IMR-90 (cell line): Measurements from ENCODE around the gene MEGF10. TPM values are rescaled to one million over a fixed set of nuclear protein-coding genes. Genes with fewer than 3 reads are reported as not detected.

ENCODE experiments used
- ATAC-seq: fragments of 200-7000 bp; cut with Tn5 transposase; 2 replicates; pipeline ENCODE4 v1.9.1; 2020; ENCODE audit warnings: low read depth, mild to moderate bottlenecking, moderate library complexity
- BruUV-seq: library from RNA; stranded (reverse); fragments of 400-500 nt; replicated peaks from 2 replicates; lab custom pipeline; 2021; lab: Mats Ljungman, UMichigan
- CTCF ChIA-PET: fragments of 300-600 bp; formaldehyde crosslinking; extraction: SDS; loops from one replicate; lab custom pipeline; 2021; ENCODE audit warnings: antibody characterized with exemption; lab: Yijun Ruan, JAX
- POLR2A ChIA-PET: fragments of 300-600 bp; sonication (Branson Sonifier 250); formaldehyde crosslinking; loops from one replicate; lab custom pipeline; 2022; ENCODE audit warnings: antibody characterized with exemption; ENCODE audit not compliant: unreplicated experiment; lab: Charles Lee
- DNase-seq: peaks from one replicate; pipeline ENCODE4 v3.0.0; 2013
- H2AFZ ChIP-seq: replicated peaks from 2 replicates; pipeline ENCODE3; 2013; ENCODE audit warnings: low read length, mild to moderate bottlenecking; ENCODE audit not compliant: poor library complexity
- H2AK5ac ChIP-seq: 2 replicates; pipeline ENCODE4 v1.6.1; 2013; ENCODE audit warnings: low read depth, low read length, inconsistent platforms
- H2AK9ac ChIP-seq: replicated peaks from 2 replicates; pipeline ENCODE3; 2013; ENCODE audit warnings: mild to moderate bottlenecking, low read depth, low read length, moderate library complexity; ENCODE audit not compliant: poor library complexity
- H2BK120ac ChIP-seq: 2 replicates; pipeline ENCODE4 v1.6.1; 2013; ENCODE audit warnings: low read depth, low read length, inconsistent platforms
- H2BK15ac ChIP-seq: 3 replicates; pipeline ENCODE4 v1.6.1; 2013; ENCODE audit warnings: low read depth, low read length, inconsistent platforms
- H2BK20ac ChIP-seq: 2 replicates; pipeline ENCODE4 v1.6.1; 2013; ENCODE audit warnings: low read depth, mild to moderate bottlenecking, inconsistent platforms, low read length, moderate library complexity
- H2BK5ac ChIP-seq: 2 replicates; pipeline ENCODE4 v1.6.1; 2013; ENCODE audit warnings: mild to moderate bottlenecking, low read depth, low read length, inconsistent platforms; ENCODE audit not compliant: poor library complexity, severe bottlenecking
- H3K14ac ChIP-seq: replicated peaks from 2 replicates; pipeline ENCODE4 v1.6.1; 2013; ENCODE audit warnings: low read depth, low read length, inconsistent platforms
- H3K18ac ChIP-seq: 2 replicates; pipeline ENCODE4 v1.6.1; 2013; ENCODE audit warnings: low read depth, low read length, control low read depth
- H3K23ac ChIP-seq: 2 replicates; pipeline ENCODE4 v1.6.1; 2013; ENCODE audit warnings: low read depth, low read length, inconsistent platforms
- H3K27ac ChIP-seq: 2 replicates; pipeline ENCODE4 v1.5.1; 2013; ENCODE audit warnings: mild to moderate bottlenecking, control low read depth, low read length; ENCODE audit not compliant: insufficient read depth
- H3K27me3 ChIP-seq: 2 replicates; pipeline ENCODE4 v1.6.1; 2013; ENCODE audit warnings: low read length; ENCODE audit not compliant: control insufficient read depth, insufficient read depth
- H3K36me3 ChIP-seq: 2 replicates; pipeline ENCODE4 v1.6.1; 2013; ENCODE audit warnings: low read length, mixed read lengths; ENCODE audit not compliant: control insufficient read depth, insufficient read depth
- H3K4ac ChIP-seq: 2 replicates; pipeline ENCODE4 v1.6.1; 2013; ENCODE audit warnings: low read depth, low read length, inconsistent platforms
- H3K4me1 ChIP-seq: 2 replicates; pipeline ENCODE4 v1.6.1; 2013; ENCODE audit warnings: low read length, mixed read lengths; ENCODE audit not compliant: control insufficient read depth, insufficient read depth
- H3K4me2 ChIP-seq: 2 replicates; pipeline ENCODE4 v1.6.1; 2013; ENCODE audit warnings: low read depth, mild to moderate bottlenecking, control low read depth, low read length, moderate library complexity
- H3K4me3 ChIP-seq: 2 replicates; pipeline ENCODE4 v1.5.1; 2013; ENCODE audit warnings: low read depth, mild to moderate bottlenecking, control low read depth, low read length, moderate library complexity; ENCODE audit not compliant: insufficient read depth
- H3K56ac ChIP-seq: 2 replicates; pipeline ENCODE4 v1.6.1; 2013; ENCODE audit warnings: low read length, inconsistent platforms; ENCODE audit not compliant: insufficient read depth; ENCODE audit errors: extremely low read depth
- H3K79me1 ChIP-seq, 2 experiments: 2 replicates each; pipeline ENCODE4 v1.6.1; 2013; ENCODE audit warnings: low read length in 2 of 2, inconsistent platforms in 1 of 2, low read depth in 1 of 2
- H3K9ac ChIP-seq: 2 replicates; pipeline ENCODE4 v1.6.1; 2013; ENCODE audit warnings: low read depth, low read length, control low read depth
- H3K9me1 ChIP-seq: 2 replicates; pipeline ENCODE4 v1.6.1; 2013; ENCODE audit warnings: low read length, inconsistent platforms; ENCODE audit not compliant: insufficient read depth
- H3K9me3 ChIP-seq: 2 replicates; pipeline ENCODE4 v1.6.1; 2013; ENCODE audit warnings: low read length; ENCODE audit not compliant: control insufficient read depth, insufficient read depth
- H4K20me1 ChIP-seq: 2 replicates; pipeline ENCODE4 v1.6.1; 2013; ENCODE audit warnings: low read length, inconsistent platforms; ENCODE audit not compliant: insufficient read depth
- H4K5ac ChIP-seq: 2 replicates; pipeline ENCODE4 v1.6.1; 2013; ENCODE audit warnings: mild to moderate bottlenecking, low read depth, low read length, control low read depth
- H4K8ac ChIP-seq, 2 experiments: 2 replicates each; pipeline ENCODE4 v1.6.1; 2013; ENCODE audit warnings: low read depth in 2 of 2, low read length in 2 of 2, control low read depth in 1 of 2, inconsistent platforms in 1 of 2
- H4K91ac ChIP-seq: 2 replicates; pipeline ENCODE4 v1.6.1; 2013; ENCODE audit warnings: low read depth, low read length, inconsistent platforms; ENCODE audit not compliant: insufficient read depth
- BHLHE40 ChIP-seq: fragments of 150-350 bp; IDR thresholded peaks from 2 replicates; pipeline ENCODE4 v1.6.1; 2016; ENCODE audit warnings: mild to moderate bottlenecking, low read depth, low read length
- CTCF ChIP-seq: conservative IDR thresholded peaks from 2 replicates; pipeline ENCODE4 v1.5.1; 2012; ENCODE audit warnings: mild to moderate bottlenecking, low read depth, low read length, improper control_type of control experiment
- FOS ChIP-seq: fragments of 150-350 bp; IDR thresholded peaks from 2 replicates; pipeline ENCODE4 v1.6.1; 2016; ENCODE audit warnings: low read depth, low read length
- MAFK ChIP-seq: IDR thresholded peaks from 2 replicates; pipeline ENCODE4 v1.6.1; 2012; ENCODE audit warnings: low read depth, low read length, improper control_type of control experiment
- MAZ ChIP-seq: IDR thresholded peaks from 2 replicates; pipeline ENCODE4 v1.6.1; 2012; ENCODE audit warnings: low read depth, mild to moderate bottlenecking, low read length, improper control_type of control experiment, moderate library complexity, borderline replicate concordance
- MXI1 ChIP-seq: IDR thresholded peaks from 2 replicates; pipeline ENCODE4 v1.6.1; 2012; ENCODE audit warnings: low read depth, mild to moderate bottlenecking, low read length, moderate library complexity, borderline replicate concordance
- NFE2L2 ChIP-seq: fragments of 150-350 bp; IDR thresholded peaks from 2 replicates; pipeline ENCODE4 v1.6.1; 2016; ENCODE audit warnings: low read depth, mild to moderate bottlenecking, low read length
- POLR2A ChIP-seq: IDR thresholded peaks from 2 replicates; pipeline ENCODE4 v1.6.1; 2012; ENCODE audit warnings: mild to moderate bottlenecking, low read depth, low read length
- RAD21 ChIP-seq: IDR thresholded peaks from 2 replicates; pipeline ENCODE4 v1.6.1; 2012; ENCODE audit warnings: low read length, improper control_type of control experiment
- RCOR1 ChIP-seq: IDR thresholded peaks from 2 replicates; pipeline ENCODE4 v1.6.1; 2012; ENCODE audit warnings: mild to moderate bottlenecking, low read length, improper control_type of control experiment; ENCODE audit not compliant: insufficient replicate concordance
- RFX5 ChIP-seq: IDR thresholded peaks from 2 replicates; pipeline ENCODE4 v1.8.0; 2012; ENCODE audit warnings: low read depth, mild to moderate bottlenecking, low read length, moderate library complexity
- USF2 ChIP-seq: fragments of 150-350 bp; IDR thresholded peaks from 2 replicates; pipeline ENCODE4 v1.6.1; 2017; ENCODE audit warnings: mild to moderate bottlenecking, antibody characterized with exemption, low read length, low read depth
- WGBS, 2 experiments: methylation state at CpG; one replicate each; pipeline versions ENCODE4 v1.1.5 to v1.1.7; 2013; ENCODE audit warnings: missing lambda C conversion rate in 2 of 2; ENCODE audit not compliant: insufficient read length in 1 of 2; ENCODE audit errors: extremely low coverage in 2 of 2; 5-methylcytosine and 5-hydroxymethylcytosine counted together
- dilution Hi-C: fragments of 300-500 bp; cut with HindIII; formaldehyde crosslinking; loops from one replicate; pipeline ENCODE4 v1.14.3; 2018; ENCODE audit warnings: low sequenced_read_pairs; ENCODE audit not compliant: unreplicated experiment
- in situ Hi-C: fragments of 300-500 bp; cut with MboI; formaldehyde crosslinking; loops from 3 replicates; pipeline ENCODE4 v1.14.3; 2019; ENCODE audit warnings: low sequenced_read_pairs, inconsistent platforms, mixed read lengths
- intact Hi-C: fragments of 100-400 bp; cut with micrococcal nuclease; formaldehyde crosslinking; loops from 2 replicates; pipeline ENCODE4 v1.10.0; 2022
- polyA plus RNA-seq, 3 experiments: library from polyadenylated mRNA; depleted of rRNA; stranded (reverse); fragments of >200 nt; gene quantifications; 2 replicates each; pipeline ENCODE4 v1.2.3, GENCODE V29; 2012; ENCODE audit warnings: low replicate concordance in 1 of 3
- total RNA-seq: library from RNA; depleted of rRNA; stranded (reverse); fragments of >200 nt; gene quantifications from 2 replicates; pipeline ENCODE4 v1.2.3, GENCODE V29; 2012

Gene MEGF10
- total and polyA plus RNA-seq, 2 of the 4 experiments (the other 2 are of a cell fraction) = not detected

- H2AK5ac ChIP-seq = no peak overlapping the region
- ATAC-seq (no peak), DNase-seq (no peak)
- WGBS, 2 experiments = 71% methylated on average over 1 of the region's 1 CpG; no CpG with 5 or more reads in 1 of the 2 experiments
- no peaks in the 10 kb centered on the region for H3K9me1 ChIP-seq
- no peak overlapping the region for H3K9ac ChIP-seq
- intact Hi-C loops (no loop called here), dilution Hi-C loops (no loop called here), in situ Hi-C loops (loop anchor here (10.0 kb wide), 1 partner anchor 641 kb away; no protein-coding TSS in a partner anchor)
- H4K91ac ChIP-seq = no peak overlapping the region
- ChIA-PET CTCF (interaction anchor here (0.7 to 1.0 kb wide), 2 partner anchors 18 to 479 kb away, joined by 4 to 6 read pairs; no protein-coding TSS in a partner anchor), POLR2A (no interaction called here)
- H3K14ac ChIP-seq = no peak overlapping the region
- H2BK5ac ChIP-seq = no peak overlapping the region
- H2AK9ac ChIP-seq = no peak overlapping the region
- H3K23ac ChIP-seq = no peak overlapping the region
- no peak overlapping the region for H3K27ac ChIP-seq
- H3K36me3 ChIP-seq = no peaks in the 10 kb centered on the region
- H4K8ac ChIP-seq = no peak overlapping the region
- no peak overlapping the region for H2BK15ac ChIP-seq
- H4K20me1 ChIP-seq = no peaks in the 10 kb centered on the region
- no TSS peak for BruUV-seq
- H3K18ac ChIP-seq = no peak overlapping the region
- H3K79me1 ChIP-seq = no peaks in the 10 kb centered on the region
- no peak overlapping the region for H2BK20ac ChIP-seq
- H3K27me3 ChIP-seq = peaks cover 16% of the 10 kb centered on the region
- H3K4ac ChIP-seq = no peak overlapping the region
- H3K4me2 ChIP-seq = no peak overlapping the region
- H2AFZ ChIP-seq = no peak overlapping the region
- H3K4me1 ChIP-seq = no peaks in the 10 kb centered on the region
- no peak overlapping the region for H3K56ac ChIP-seq
- TF ChIP-seq RCOR1 (no peak), POLR2A (no peak), MXI1 (no peak), MAFK (no peak), BHLHE40 (no peak), CTCF (no peak), RAD21 (no peak), NFE2L2 (no peak), RFX5 (no peak), MAZ (no peak), FOS (no peak), USF2 (no peak)
- H2BK120ac ChIP-seq = no peak overlapping the region
- H3K4me3 ChIP-seq = no peak overlapping the region
- no peaks in the 10 kb centered on the region for H3K9me3 ChIP-seq
- no peak overlapping the region for H4K5ac ChIP-seq
These were observed 25.4 kb downstream of the MEGF10 start for GRCh38 chr5:127316011-127316410.
